GM12872 (cell line): ENCODE measurements around the gene VPS18.

Experiments
- CTCF ChIP-seq: IDR thresholded peaks from 3 replicates; pipeline ENCODE4 v1.5.1; 2011; ENCODE audit warnings: low read depth, mild to moderate bottlenecking, low read length, moderate library complexity; ENCODE audit not compliant: insufficient read depth

Gene VPS18

GRCh38 chr15:40872791-40873693 lies 21.2 kb upstream of the VPS18 start:
- TF ChIP-seq CTCF: no peak

GRCh38 chr15:40873694-40874561 lies 20.3 kb upstream of the VPS18 start, which contains the start of gene RHOV:
RHOV (minus strand) TSS chr15:40874234; CDS start chr15:40874139, 95 bp downstream.
- peak; percentile 46; the same call in 2 of the 3 replicates for TF ChIP-seq CTCF

GRCh38 chr15:40875991-40876730 lies 18.1 kb upstream of the VPS18 start:
- TF ChIP-seq CTCF: no peak

- TF ChIP-seq CTCF: no peak
Measured at GRCh38 chr15:40877694-40878093, 16.6 kb upstream of the VPS18 start.

GRCh38 chr15:40878785-40879184 lies 15.5 kb upstream of the VPS18 start:
- TF ChIP-seq CTCF: no peak

- TF ChIP-seq CTCF: no peak
Measured at GRCh38 chr15:40879609-40880008, 14.6 kb upstream of the VPS18 start.

- TF ChIP-seq CTCF: no peak
Measured at GRCh38 chr15:40881351-40881750, 12.9 kb upstream of the VPS18 start.
